HG03108 (cell line): ENCODE measurements around the gene EDDM13.
"Not testable (repeated sequence)": the region's sequence is repeated elsewhere in the genome, so short reads cannot be mapped to it uniquely, and the experiment has no call there.

ENCODE experiments used
- ATAC-seq: cut with Tn5 transposase; IDR thresholded peaks from one replicate; pipeline ENCODE4 v1.9.1; 2021; ENCODE audit warnings: moderate library complexity; ENCODE audit not compliant: unreplicated experiment

EDDM13 gene

GRCh38 chr19:56319991-56320390 is 47.4 kb downstream of the EDDM13 start:
- ATAC-seq: no peak

GRCh38 chr19:56321254-56321988 is 48.9 kb downstream of the EDDM13 start:
- ATAC-seq: no peak

GRCh38 chr19:56321989-56322440 is 49.5 kb downstream of the EDDM13 start:
- no peak for ATAC-seq

GRCh38 chr19:56324436-56324835 is 51.9 kb downstream of the EDDM13 start:
- ATAC-seq: no peak

GRCh38 chr19:56332695-56333094 is 60.1 kb downstream of the EDDM13 start:
- no peak for ATAC-seq

GRCh38 chr19:56333506-56333905 is 61.0 kb downstream of the EDDM13 start:
- ATAC-seq: no peak

GRCh38 chr19:56335371-56335770 is 62.8 kb downstream of the EDDM13 start:
- not testable (repeated sequence) for ATAC-seq

GRCh38 chr19:56337077-56337476 is 64.5 kb downstream of the EDDM13 start:
- not testable (repeated sequence) for ATAC-seq

- not testable (repeated sequence) for ATAC-seq
These were observed 66.5 kb downstream of the EDDM13 start for GRCh38 chr19:56339031-56339430.

- ATAC-seq: no peak
These were observed 69.4 kb downstream of the EDDM13 start for GRCh38 chr19:56341948-56342347.

- no peak for ATAC-seq
These were observed 74.7 kb downstream of the EDDM13 start for GRCh38 chr19:56347163-56347778.

GRCh38 chr19:56348289-56348877 is 75.8 kb downstream of the EDDM13 start:
- ATAC-seq: no peak

- ATAC-seq: no peak
These were observed 78.0 kb downstream of the EDDM13 start for GRCh38 chr19:56350416-56351045.

GRCh38 chr19:56351208-56351607 is 78.7 kb downstream of the EDDM13 start:
- ATAC-seq: no peak

- ATAC-seq: no peak
These were observed 83.0 kb downstream of the EDDM13 start for GRCh38 chr19:56355517-56355916.

GRCh38 chr19:56356944-56357343 is 84.4 kb downstream of the EDDM13 start:
- no peak for ATAC-seq
